SH-SY5Y (cell line): Measurements from ENCODE around the gene IL10RA.

Source experiments
- GATA2 ChIP-seq: IDR thresholded peaks from 2 replicates; pipeline ENCODE4 v1.6.1; 2011; ENCODE audit warnings: mild to moderate bottlenecking, low read depth, low read length
- GATA3 ChIP-seq: IDR thresholded peaks from 2 replicates; pipeline ENCODE4 v1.6.1; 2011; ENCODE audit warnings: low read depth, mild to moderate bottlenecking, low read length, moderate library complexity

- no peak for TF ChIP-seq GATA2
- no peak for TF ChIP-seq GATA3
Measured at GRCh38 chr11:117983163-117983475, 3.1 kb upstream of the IL10RA start.
